A549 (cell line): ENCODE measurements around the gene TYK2.

ENCODE experiments used
- CBX2 ChIP-seq: fragments of 200-600 bp; sonication (generic); IDR thresholded peaks from 2 replicates; pipeline ENCODE4 v1.6.1; 2016; ENCODE audit warnings: low read depth, mild to moderate bottlenecking, borderline replicate concordance
- CEBPB ChIP-seq, 2 experiments: fragments of >200 bp in 1 of 2; sonication (Bioruptor Twin) in 1 of 2; formaldehyde crosslinking in 1 of 2; IDR thresholded peaks; 2 replicates each; pipeline ENCODE4 v1.6.1; 2012 to 2016
- POLR2A ChIP-seq: IDR thresholded peaks from 2 replicates; pipeline ENCODE4 v1.6.1; 2012; ENCODE audit warnings: mild to moderate bottlenecking, low read length
- SMC3 ChIP-seq: fragments of >200 bp; sonication (Bioruptor Twin); formaldehyde crosslinking; IDR thresholded peaks from 3 replicates; pipeline ENCODE4 v1.6.1; 2018; ENCODE audit warnings: inconsistent platforms
- TF ChIP-seq, protein P1 (sequence below): fragments of >200 bp; sonication (Bioruptor Twin); formaldehyde crosslinking; IDR thresholded peaks from 3 replicates; pipeline ENCODE4 v1.5.1; 2016
- TF ChIP-seq, protein P2 (sequence below): fragments of 450-650 bp; IDR thresholded peaks from 2 replicates; pipeline ENCODE4 v1.6.1; 2014; ENCODE audit warnings: antibody characterized with exemption

DNA sequence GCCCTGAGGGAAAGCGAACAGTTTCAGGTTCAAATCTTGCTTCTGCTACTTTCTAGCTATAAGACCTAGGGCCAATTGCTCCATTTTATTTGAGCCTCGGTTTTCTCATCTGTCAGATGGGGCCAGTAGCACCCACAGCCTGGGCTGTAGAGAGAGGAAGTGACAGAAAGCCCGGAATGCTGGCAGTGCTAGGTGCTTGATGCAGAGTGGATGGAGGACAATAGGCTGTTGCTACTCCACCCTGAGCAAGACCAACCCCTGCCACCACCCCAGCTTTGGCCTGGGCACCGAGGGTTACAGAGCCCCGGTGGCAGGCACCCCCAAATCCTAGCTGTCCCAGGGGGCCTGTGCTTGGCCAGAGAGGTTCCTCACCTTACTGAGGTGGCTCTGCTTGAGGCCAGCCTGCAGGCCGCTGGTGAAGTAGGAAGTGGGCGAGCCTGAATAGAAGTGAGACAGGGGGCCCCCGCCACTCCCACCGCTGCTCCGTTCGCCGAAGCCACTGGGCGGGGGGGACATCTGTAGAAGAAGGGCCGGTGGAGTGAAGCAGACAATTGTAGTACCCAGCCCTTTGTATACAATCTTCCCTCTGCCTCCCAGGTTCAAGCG, 62.4 kb downstream of the TYK2 start:
- no peak for TF ChIP-seq CBX2
- TF ChIP-seq SMC3: no peak
- no peak for TF ChIP-seq CEBPB (IDR thresholded peaks at IDR 0.05)
- TF ChIP-seq, protein P1, sequence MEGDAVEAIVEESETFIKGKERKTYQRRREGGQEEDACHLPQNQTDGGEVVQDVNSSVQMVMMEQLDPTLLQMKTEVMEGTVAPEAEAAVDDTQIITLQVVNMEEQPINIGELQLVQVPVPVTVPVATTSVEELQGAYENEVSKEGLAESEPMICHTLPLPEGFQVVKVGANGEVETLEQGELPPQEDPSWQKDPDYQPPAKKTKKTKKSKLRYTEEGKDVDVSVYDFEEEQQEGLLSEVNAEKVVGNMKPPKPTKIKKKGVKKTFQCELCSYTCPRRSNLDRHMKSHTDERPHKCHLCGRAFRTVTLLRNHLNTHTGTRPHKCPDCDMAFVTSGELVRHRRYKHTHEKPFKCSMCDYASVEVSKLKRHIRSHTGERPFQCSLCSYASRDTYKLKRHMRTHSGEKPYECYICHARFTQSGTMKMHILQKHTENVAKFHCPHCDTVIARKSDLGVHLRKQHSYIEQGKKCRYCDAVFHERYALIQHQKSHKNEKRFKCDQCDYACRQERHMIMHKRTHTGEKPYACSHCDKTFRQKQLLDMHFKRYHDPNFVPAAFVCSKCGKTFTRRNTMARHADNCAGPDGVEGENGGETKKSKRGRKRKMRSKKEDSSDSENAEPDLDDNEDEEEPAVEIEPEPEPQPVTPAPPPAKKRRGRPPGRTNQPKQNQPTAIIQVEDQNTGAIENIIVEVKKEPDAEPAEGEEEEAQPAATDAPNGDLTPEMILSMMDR: no peak
- no peak for TF ChIP-seq POLR2A
- TF ChIP-seq, protein P2, sequence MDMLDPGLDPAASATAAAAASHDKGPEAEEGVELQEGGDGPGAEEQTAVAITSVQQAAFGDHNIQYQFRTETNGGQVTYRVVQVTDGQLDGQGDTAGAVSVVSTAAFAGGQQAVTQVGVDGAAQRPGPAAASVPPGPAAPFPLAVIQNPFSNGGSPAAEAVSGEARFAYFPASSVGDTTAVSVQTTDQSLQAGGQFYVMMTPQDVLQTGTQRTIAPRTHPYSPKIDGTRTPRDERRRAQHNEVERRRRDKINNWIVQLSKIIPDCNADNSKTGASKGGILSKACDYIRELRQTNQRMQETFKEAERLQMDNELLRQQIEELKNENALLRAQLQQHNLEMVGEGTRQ: no peak
